Measurements from ENCODE around the gene LAMTOR2. TPM values are rescaled to one million over a fixed set of nuclear protein-coding genes. Genes with fewer than 3 reads are reported as not detected.
A peak's percentile ranks its signal among the peaks of the same experiment; 100 is the strongest.

LAMTOR2 gene
- total RNA-seq, 1 experiment from 2014 or later = 60.2 TPM

- TF ChIP-seq REST (IDR thresholded peaks at IDR 0.05; ENCODE audit: low read depth) = no peak
Measured at GRCh38 chr1:156062189-156062588, 7.6 kb downstream of the LAMTOR2 start (continued).

GRCh38 chr1:156063997-156064285 is 9.4 kb downstream of the LAMTOR2 start:
- Histone ChIP-seq H4K20me1 (ENCODE audit: insufficient read depth) (no peaks in the 10 kb centered on the region), H3K79me2 (ENCODE audit: insufficient read depth, low read length) (peaks cover 63% of the 10 kb centered on the region), H3K27me3 (ENCODE audit: insufficient read depth, low read length) (no peaks in the 10 kb centered on the region), H3K4me2 (ENCODE audit: low read length) (no peak overlapping the region), H2AFZ (ENCODE audit: low read depth, low read length, poor library complexity, severe bottlenecking) (no peak overlapping the region), H3K4me3 (replicated peaks in 1 of 2; ENCODE audit: low read depth in 1 of 2, low read length in 2 of 2) (no peak overlapping the region), H3K9me3 (ENCODE audit: control insufficient read depth in 1 of 2, insufficient read depth in 1 of 2, low read depth in 1 of 2, low read length in 2 of 2) (no peaks in the 10 kb centered on the region), H3K4me1 (ENCODE audit: control insufficient read depth in 1 of 2, insufficient read depth in 2 of 2, low read length in 2 of 2) (peaks cover 0 to 12% of the 10 kb centered on the region in 2 experiments; a peak in 1 of 4 replicates), H3K9ac (ENCODE audit: low read length) (no peak overlapping the region), H3K9me2 (ENCODE audit: insufficient read depth) (no peaks in the 10 kb centered on the region), H3K27ac (ENCODE audit: low read depth, low read length) (0 out of 2 replicates have a peak overlapping the region, but pooled peaks have one; percentile 5), H3K36me3 (ENCODE audit: control insufficient read depth in 1 of 2, insufficient read depth in 2 of 2, low read length in 2 of 2) (peaks cover 9 to 17% of the 10 kb centered on the region in 2 experiments; a peak in 2 of 4 replicates)
- ChIA-PET POLR2A (no interaction called here), RAD21 (ENCODE audit: low non-redundant PET in 1 of 2, low total read pairs in 2 of 2, uncharacterized antibody in 2 of 2, unreplicated experiment in 2 of 2) (no interaction called here), CTCF (no interaction called here)
- DNase-seq (ENCODE audit: low read depth, low spot score) = no peak
- TF ChIP-seq ZNF274 (IDR thresholded peaks at IDR 0.05; ENCODE audit: low read depth, low read length) (no peak), FOSL1 (IDR thresholded peaks at IDR 0.05; ENCODE audit: low read depth) (no peak)
- no TSS peak for BruUV-seq (replicated peaks)
- intact Hi-C loops (cut with micrococcal nuclease) = loop anchor here (10.0 kb wide), 1 partner anchor 59 kb away; no protein-coding TSS in a partner anchor
- ATAC-seq = no peak

GRCh38 chr1:156064615-156065014 is 10.0 kb downstream of the LAMTOR2 start:
- Histone ChIP-seq H3K4me1 (ENCODE audit: control insufficient read depth in 1 of 2, insufficient read depth in 2 of 2, low read length in 2 of 2) (peaks cover 0 to 12% of the 10 kb centered on the region in 2 experiments; a peak in 1 of 4 replicates), H3K9ac (ENCODE audit: low read length) (no peak overlapping the region), H3K27ac (ENCODE audit: low read depth, low read length) (no peak overlapping the region), H4K20me1 (ENCODE audit: insufficient read depth) (no peaks in the 10 kb centered on the region), H3K36me3 (ENCODE audit: control insufficient read depth in 1 of 2, insufficient read depth in 2 of 2, low read length in 2 of 2) (peaks cover 11 to 21% of the 10 kb centered on the region in 2 experiments), H2AFZ (ENCODE audit: low read depth, low read length, poor library complexity, severe bottlenecking) (no peak overlapping the region), H3K4me2 (ENCODE audit: low read length) (no peak overlapping the region), H3K9me2 (ENCODE audit: insufficient read depth) (no peaks in the 10 kb centered on the region), H3K4me3 (replicated peaks in 1 of 2; ENCODE audit: low read depth in 1 of 2, low read length in 2 of 2) (no peak overlapping the region), H3K9me3 (ENCODE audit: control insufficient read depth in 1 of 2, insufficient read depth in 1 of 2, low read depth in 1 of 2, low read length in 2 of 2) (no peaks in the 10 kb centered on the region), H3K27me3 (ENCODE audit: insufficient read depth, low read length) (no peaks in the 10 kb centered on the region), H3K79me2 (ENCODE audit: insufficient read depth, low read length) (peaks cover 63% of the 10 kb centered on the region)
- POLR2A ChIA-PET = no interaction called here
- RAD21 ChIA-PET (ENCODE audit: low non-redundant PET in 1 of 2, low total read pairs in 2 of 2, uncharacterized antibody in 2 of 2, unreplicated experiment in 2 of 2) = no interaction called here
- no peak for DNase-seq (ENCODE audit: low read depth, low spot score)
- CTCF ChIA-PET = no interaction called here
- ATAC-seq = no peak
- no TSS peak for BruUV-seq (replicated peaks)
- intact Hi-C loops (cut with micrococcal nuclease) = loop anchor here (10.0 kb wide), 1 partner anchor 60 kb away; no protein-coding TSS in a partner anchor
- TF ChIP-seq RAD21 (IDR thresholded peaks at IDR 0.05; ENCODE audit: low read depth) (no peak), YY1 (IDR thresholded peaks at IDR 0.05; ENCODE audit: extremely low read depth, insufficient replicate concordance, low read depth, low read length) (no peak), POLR2A (IDR thresholded peaks at IDR 0.05; ENCODE audit: borderline replicate concordance, extremely low read depth, insufficient read depth, insufficient read length) (no peak), TCF7L2 (IDR thresholded peaks at IDR 0.05; ENCODE audit: borderline replicate concordance, extremely low read depth, insufficient read depth, insufficient read length) (no peak), SP1 (IDR thresholded peaks at IDR 0.05; ENCODE audit: low read depth) (no peak), ATF3 (IDR thresholded peaks at IDR 0.05) (no peak), EGR1 (IDR thresholded peaks at IDR 0.05; ENCODE audit: low read depth) (no peak), ELF1 (IDR thresholded peaks at IDR 0.05; ENCODE audit: borderline replicate concordance, low read depth) (no peak), EZH2phosphoT487 (IDR thresholded peaks at IDR 0.05; ENCODE audit: borderline replicate concordance) (no peak), ZBTB33 (IDR thresholded peaks at IDR 0.05; ENCODE audit: extremely low read depth, insufficient replicate concordance, low read length) (no peak), CEBPB (IDR thresholded peaks at IDR 0.05; ENCODE audit: low read depth) (no peak), FOSL1 (IDR thresholded peaks at IDR 0.05; ENCODE audit: low read depth) (no peak)

All from HCT116 (cell line).